HCT116 (cell line): ENCODE results near the gene IGSF21. TPM values are rescaled to one million over a fixed set of nuclear protein-coding genes. Genes with fewer than 3 reads are reported as not detected.

ENCODE experiments used
- ATAC-seq: fragments of 200-7000 bp; cut with Tn5 transposase; 2 replicates; pipeline ENCODE4 v1.9.1; 2020; ENCODE audit warnings: mild to moderate bottlenecking, moderate library complexity
- BruUV-seq: library from RNA; stranded (reverse); fragments of 400-500 nt; replicated peaks from 2 replicates; lab custom pipeline; 2021; lab: Mats Ljungman, UMichigan
- CTCF ChIA-PET: fragments of 300-600 bp; sonication (Branson Sonifier 250); formaldehyde crosslinking; loops from one replicate; lab custom pipeline; 2021; ENCODE audit warnings: antibody characterized with exemption; lab: Charles Lee
- POLR2A ChIA-PET: fragments of 300-600, 350-600 bp; sonication (Branson Sonifier 250); formaldehyde crosslinking; loops from one replicate; lab custom pipeline; 2021; ENCODE audit warnings: antibody characterized with exemption; lab: Charles Lee
- RAD21 ChIA-PET, 2 experiments: fragments of 300-600 bp; sonication (Branson Sonifier 250); formaldehyde crosslinking; loops; one replicate each; lab custom pipeline; 2023; ENCODE audit warnings: low total read pairs in 2 of 2; ENCODE audit not compliant: uncharacterized antibody in 2 of 2, unreplicated experiment in 2 of 2, low non-redundant PET in 1 of 2; lab: Charles Lee
- DNase-seq: peaks from one replicate; pipeline ENCODE4 v3.0.0-alpha.2; 2010; ENCODE audit warnings: low read depth, low spot score
- H2AFZ ChIP-seq: fragments of 200-600 bp; shearing (Covaris generic), sonication (generic); 2 replicates; pipeline ENCODE4 v1.6.1; 2017; ENCODE audit warnings: low read depth, mixed run types, mixed read lengths, antibody characterized with exemption, low read length; ENCODE audit not compliant: poor library complexity, severe bottlenecking
- H3K27ac ChIP-seq: 2 replicates; pipeline ENCODE4 v1.5.1; 2012; ENCODE audit warnings: low read depth, low read length
- H3K27me3 ChIP-seq: fragments of 200-600 bp; sonication (generic); 2 replicates; pipeline ENCODE4 v1.6.1; 2016; ENCODE audit warnings: mixed run types, low read length, mixed read lengths; ENCODE audit not compliant: insufficient read depth
- H3K36me3 ChIP-seq, 2 experiments: fragments of 200-500 bp in 1 of 2; fragments of 200-600 bp in 1 of 2; sonication (Bioruptor generic) in 1 of 2; sonication (generic) in 1 of 2; 2 replicates each; pipeline versions ENCODE4 v1.5.1 to v1.6.1; 2014 to 2016; ENCODE audit warnings: low read length in 2 of 2, inconsistent platforms in 1 of 2, mixed read lengths in 1 of 2, mixed run types in 1 of 2; ENCODE audit not compliant: insufficient read depth in 2 of 2, control insufficient read depth in 1 of 2
- H3K4me1 ChIP-seq, 2 experiments: fragments of 200-600 bp in 1 of 2; sonication (generic) in 1 of 2; 2 replicates each; pipeline versions ENCODE4 v1.5.1 to v1.6.1; 2012 to 2017; ENCODE audit warnings: low read length in 2 of 2, inconsistent platforms in 1 of 2, mild to moderate bottlenecking in 1 of 2, mixed read lengths in 1 of 2, mixed run types in 1 of 2, moderate library complexity in 1 of 2; ENCODE audit not compliant: insufficient read depth in 2 of 2, control insufficient read depth in 1 of 2
- H3K4me2 ChIP-seq: fragments of 200-600 bp; sonication (generic); 2 replicates; pipeline ENCODE4 v1.6.1; 2017; ENCODE audit warnings: mixed run types, low read length, mixed read lengths
- H3K4me3 ChIP-seq, 2 experiments: fragments of 200-600 bp in 1 of 2; sonication (generic) in 1 of 2; replicated peaks in 1 of 2; 2 replicates each; pipeline ENCODE4 v1.5.1; 2011 to 2016; ENCODE audit warnings: low read length in 2 of 2, control low read depth in 1 of 2, low read depth in 1 of 2, mild to moderate bottlenecking in 1 of 2, mixed read lengths in 1 of 2, mixed run types in 1 of 2
- H3K79me2 ChIP-seq: fragments of 200-600 bp; sonication (generic); 2 replicates; pipeline ENCODE4 v1.6.1; 2017; ENCODE audit warnings: mild to moderate bottlenecking, mixed run types, low read length, moderate library complexity, mixed read lengths; ENCODE audit not compliant: insufficient read depth
- H3K9ac ChIP-seq: fragments of 200-600 bp; sonication (generic); 2 replicates; pipeline ENCODE4 v1.6.1; 2016; ENCODE audit warnings: low read length, mixed read lengths
- H3K9me2 ChIP-seq: fragments of 200-600 bp; sonication (generic), shearing (Covaris generic); 2 replicates; pipeline ENCODE4 v1.6.1; 2017; ENCODE audit warnings: mixed run types, mild to moderate bottlenecking, moderate library complexity; ENCODE audit not compliant: insufficient read depth
- H3K9me3 ChIP-seq, 2 experiments: fragments of 200-500 bp in 1 of 2; fragments of 200-600 bp in 1 of 2; sonication (Bioruptor generic) in 1 of 2; sonication (generic) in 1 of 2; 2 replicates each; pipeline ENCODE4 v1.6.1; 2014 to 2017; ENCODE audit warnings: low read length in 2 of 2, mixed read lengths in 2 of 2, inconsistent platforms in 1 of 2, low read depth in 1 of 2, mild to moderate bottlenecking in 1 of 2, mixed run types in 1 of 2, moderate library complexity in 1 of 2; ENCODE audit not compliant: control insufficient read depth in 1 of 2, insufficient read depth in 1 of 2
- H4K20me1 ChIP-seq: fragments of 200-600 bp; sonication (generic), shearing (Covaris generic); 2 replicates; pipeline ENCODE4 v1.6.1; 2017; ENCODE audit warnings: mixed run types, mild to moderate bottlenecking, moderate library complexity; ENCODE audit not compliant: insufficient read depth
- ELF1 ChIP-seq: IDR thresholded peaks from 2 replicates; pipeline ENCODE4 v1.6.1; 2012; ENCODE audit warnings: low read depth, borderline replicate concordance
- MAX ChIP-seq: IDR thresholded peaks from 2 replicates; pipeline ENCODE4 v1.6.1; 2012
- YY1 ChIP-seq: IDR thresholded peaks from 2 replicates; pipeline ENCODE4 v1.6.1; 2011; ENCODE audit warnings: low read length, low read depth, moderate library complexity, mild to moderate bottlenecking; ENCODE audit not compliant: insufficient replicate concordance; ENCODE audit errors: extremely low read depth
- intact Hi-C: fragments of 100-400 bp; cut with micrococcal nuclease; formaldehyde crosslinking; loops from 2 replicates; pipeline ENCODE4 v1.10.0; 2022
- total RNA-seq: library from RNA; stranded (reverse); gene quantifications from one replicate; pipeline ENCODE4 v1.2.1, GENCODE V29; 2021; ENCODE audit not compliant: unreplicated experiment

IGSF21 gene
- total RNA-seq, 1 experiment from 2014 or later: not detected

- Histone ChIP-seq H3K9me3 (peaks cover 0 to 4% of the 10 kb centered on the region in 2 experiments; a peak in 1 of 4 replicates), H3K27me3 (peaks cover 61% of the 10 kb centered on the region), H3K4me3 (no peak overlapping the region), H3K9ac (no peak overlapping the region), H3K79me2 (no peaks in the 10 kb centered on the region), H3K36me3 (no peaks in the 10 kb centered on the region), H3K9me2 (no peaks in the 10 kb centered on the region), H3K4me2 (no peak overlapping the region), H4K20me1 (no peaks in the 10 kb centered on the region; the same call in 1 of the 2 replicates), H3K27ac (no peak overlapping the region), H2AFZ (no peak overlapping the region), H3K4me1 (no peaks in the 10 kb centered on the region)
- no TSS peak for BruUV-seq
- ChIA-PET POLR2A (no interaction called here), RAD21 (no interaction called here), CTCF (no interaction called here)
- intact Hi-C loops: no loop called here
- DNase-seq: no peak
- ATAC-seq: no peak
- TF ChIP-seq MAX (no peak), YY1 (no peak)
- TF ChIP-seq, all 23 proteins: peak for 0
These were observed 142.0 kb downstream of the IGSF21 start for GRCh38 chr1:18249631-18250030.

GRCh38 chr1:18253093-18253492 is 145.5 kb downstream of the IGSF21 start:
- Histone ChIP-seq H4K20me1 (no peaks in the 10 kb centered on the region), H3K4me2 (no peak overlapping the region), H3K4me3 (no peak overlapping the region), H3K9me2 (no peaks in the 10 kb centered on the region), H3K27ac (no peak overlapping the region)
- BruUV-seq: no TSS peak
- POLR2A ChIA-PET: no interaction called here
- no peak for ATAC-seq
- TF ChIP-seq ELF1: no peak
- TF ChIP-seq, all 23 proteins: peak for 0
- no peaks in the 10 kb centered on the region for H3K79me2 ChIP-seq
- no peaks in the 10 kb centered on the region for H3K4me1 ChIP-seq
- ChIA-PET RAD21 (no interaction called here), CTCF (no interaction called here)
- peaks cover 0 to 4% of the 10 kb centered on the region in 2 experiments; a peak in 1 of 4 replicates for H3K9me3 ChIP-seq
- no peak overlapping the region for H3K9ac ChIP-seq
- no peak for DNase-seq
- H3K36me3 ChIP-seq: no peaks in the 10 kb centered on the region
- intact Hi-C loops: no loop called here
- peaks cover 48% of the 10 kb centered on the region for H3K27me3 ChIP-seq
- H2AFZ ChIP-seq: no peak overlapping the region
